ENCODE measurements around the gene ZNF335. TPM values are rescaled to one million over a fixed set of nuclear protein-coding genes. Genes with fewer than 3 reads are reported as not detected.
A peak's percentile ranks its signal among the peaks of the same experiment; 100 is the strongest.

ZNF335 gene
- total and polyA plus RNA-seq, 2 of the 13 experiments (the other 11 are each of a cell fraction or from before 2014, with no cell fraction given): 9.7 to 13.7 TPM

DNA sequence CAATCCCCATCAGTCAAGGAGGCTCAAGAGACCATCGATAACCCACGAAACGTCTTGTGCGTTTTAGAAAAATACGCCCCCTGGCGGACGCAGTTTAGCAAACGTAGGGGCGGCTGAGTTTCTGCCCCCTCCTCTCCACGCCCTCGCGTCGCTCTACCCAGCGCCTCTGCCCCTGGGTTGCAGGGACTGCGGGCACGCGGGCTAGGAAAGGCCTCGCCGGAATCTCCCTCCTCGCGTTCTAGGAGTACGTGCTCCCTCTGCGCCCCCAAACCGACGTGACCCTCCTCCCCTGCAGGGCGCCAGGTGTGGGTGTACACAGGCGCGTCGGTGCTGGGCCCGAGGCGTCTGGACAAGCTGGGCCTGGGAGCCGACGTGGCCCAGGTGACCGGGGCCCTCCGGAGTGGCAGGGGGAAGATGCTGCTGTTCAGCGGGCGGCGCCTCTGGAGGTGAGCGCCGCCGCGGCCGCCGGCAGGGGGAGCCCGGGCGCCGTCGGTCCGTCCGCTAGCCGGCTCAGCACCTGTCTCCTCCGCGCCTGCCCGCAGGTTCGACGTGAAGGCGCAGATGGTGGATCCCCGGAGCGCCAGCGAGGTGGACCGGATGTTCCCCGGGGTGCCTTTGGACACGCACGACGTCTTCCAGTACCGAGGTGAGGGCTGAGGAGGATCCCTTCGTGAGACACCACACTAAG lies 42.0 kb upstream of the ZNF335 start (continued):
- TF ChIP-seq, protein P1, sequence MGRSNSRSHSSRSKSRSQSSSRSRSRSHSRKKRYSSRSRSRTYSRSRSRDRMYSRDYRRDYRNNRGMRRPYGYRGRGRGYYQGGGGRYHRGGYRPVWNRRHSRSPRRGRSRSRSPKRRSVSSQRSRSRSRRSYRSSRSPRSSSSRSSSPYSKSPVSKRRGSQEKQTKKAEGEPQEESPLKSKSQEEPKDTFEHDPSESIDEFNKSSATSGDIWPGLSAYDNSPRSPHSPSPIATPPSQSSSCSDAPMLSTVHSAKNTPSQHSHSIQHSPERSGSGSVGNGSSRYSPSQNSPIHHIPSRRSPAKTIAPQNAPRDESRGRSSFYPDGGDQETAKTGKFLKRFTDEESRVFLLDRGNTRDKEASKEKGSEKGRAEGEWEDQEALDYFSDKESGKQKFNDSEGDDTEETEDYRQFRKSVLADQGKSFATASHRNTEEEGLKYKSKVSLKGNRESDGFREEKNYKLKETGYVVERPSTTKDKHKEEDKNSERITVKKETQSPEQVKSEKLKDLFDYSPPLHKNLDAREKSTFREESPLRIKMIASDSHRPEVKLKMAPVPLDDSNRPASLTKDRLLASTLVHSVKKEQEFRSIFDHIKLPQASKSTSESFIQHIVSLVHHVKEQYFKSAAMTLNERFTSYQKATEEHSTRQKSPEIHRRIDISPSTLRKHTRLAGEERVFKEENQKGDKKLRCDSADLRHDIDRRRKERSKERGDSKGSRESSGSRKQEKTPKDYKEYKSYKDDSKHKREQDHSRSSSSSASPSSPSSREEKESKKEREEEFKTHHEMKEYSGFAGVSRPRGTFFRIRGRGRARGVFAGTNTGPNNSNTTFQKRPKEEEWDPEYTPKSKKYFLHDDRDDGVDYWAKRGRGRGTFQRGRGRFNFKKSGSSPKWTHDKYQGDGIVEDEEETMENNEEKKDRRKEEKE (IDR thresholded peaks at IDR 0.05): no peak
- TF ChIP-seq MED1 (CRISPR knock-in tag; IDR thresholded peaks at IDR 0.05) (peak; percentile 35; the same call in 1 of the 2 replicates), KLF15 (CRISPR knock-in tag; IDR thresholded peaks at IDR 0.05; ENCODE audit: borderline replicate concordance) (no peak), AGO2 (optimal IDR thresholded peaks at IDR 0.05; ENCODE audit: low read depth, low read length) (peak; percentile 43), KLF13 (CRISPR knock-in tag; IDR thresholded peaks at IDR 0.05) (no peak), ZNF234 (CRISPR knock-in tag; conservative IDR thresholded peaks at IDR 0.05) (no peak), MEIS2 (CRISPR knock-in tag; IDR thresholded peaks at IDR 0.05) (peak; percentile 52; the same call in 1 of the 2 replicates), AHDC1 (CRISPR knock-in tag; IDR thresholded peaks at IDR 0.05; ENCODE audit: borderline replicate concordance) (no peak), KMT2A (CRISPR knock-in tag; IDR thresholded peaks at IDR 0.05) (peak; percentile 32; the same call in 1 of the 2 replicates), POLR2AphosphoS5 (IDR thresholded peaks at IDR 0.05; ENCODE audit: low read depth, low read length) (no peak), ZNF180 (CRISPR knock-in tag; IDR thresholded peaks at IDR 0.05; ENCODE audit: borderline replicate concordance, low read depth) (no peak), MNT (IDR thresholded peaks at IDR 0.05) (no peak)
- TF ChIP-seq, protein P2, sequence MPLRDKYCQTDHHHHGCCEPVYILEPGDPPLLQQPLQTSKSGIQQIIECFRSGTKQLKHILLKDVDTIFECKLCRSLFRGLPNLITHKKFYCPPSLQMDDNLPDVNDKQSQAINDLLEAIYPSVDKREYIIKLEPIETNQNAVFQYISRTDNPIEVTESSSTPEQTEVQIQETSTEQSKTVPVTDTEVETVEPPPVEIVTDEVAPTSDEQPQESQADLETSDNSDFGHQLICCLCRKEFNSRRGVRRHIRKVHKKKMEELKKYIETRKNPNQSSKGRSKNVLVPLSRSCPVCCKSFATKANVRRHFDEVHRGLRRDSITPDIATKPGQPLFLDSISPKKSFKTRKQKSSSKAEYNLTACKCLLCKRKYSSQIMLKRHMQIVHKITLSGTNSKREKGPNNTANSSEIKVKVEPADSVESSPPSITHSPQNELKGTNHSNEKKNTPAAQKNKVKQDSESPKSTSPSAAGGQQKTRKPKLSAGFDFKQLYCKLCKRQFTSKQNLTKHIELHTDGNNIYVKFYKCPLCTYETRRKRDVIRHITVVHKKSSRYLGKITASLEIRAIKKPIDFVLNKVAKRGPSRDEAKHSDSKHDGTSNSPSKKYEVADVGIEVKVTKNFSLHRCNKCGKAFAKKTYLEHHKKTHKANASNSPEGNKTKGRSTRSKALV (CRISPR knock-in tag; IDR thresholded peaks at IDR 0.05): peak; percentile 48

Measured in HepG2 (cell line).